Measurements from ENCODE around the gene SLC25A12. TPM values are rescaled to one million over a fixed set of nuclear protein-coding genes. Genes with fewer than 3 reads are reported as not detected.

The SLC25A12 gene
- total and polyA plus RNA-seq, 10 of the 15 experiments (the other 5 are each of a cell fraction or from before 2014, with no cell fraction given), result 20.9 to 50.0 (median 33.0) TPM

DNA sequence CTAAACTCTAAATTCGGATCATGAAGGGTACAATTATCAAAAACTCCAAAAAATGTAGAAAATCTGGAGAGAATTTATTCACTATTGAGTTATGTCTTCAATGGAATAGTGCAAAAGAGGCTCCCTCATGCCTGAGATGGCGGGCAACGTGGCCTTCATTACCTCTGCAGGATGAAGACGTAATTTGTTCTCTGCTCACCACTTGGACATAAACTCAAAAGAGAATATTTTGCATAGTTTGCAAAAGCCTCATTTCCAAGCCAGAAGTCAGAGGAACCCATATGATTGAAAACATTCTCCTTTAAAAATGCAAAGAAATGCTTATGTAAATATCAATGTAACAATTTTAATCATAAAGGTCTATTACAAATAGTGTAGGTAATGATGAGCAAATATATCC lies 58.7 kb downstream of the SLC25A12 start:
- DNase-seq (ENCODE audit: low read depth, low spot score) (no peak), FAIRE-seq (no peak), ATAC-seq (no peak)
- 96% methylated on average over 4 of the region's 4 CpGs for WGBS (ENCODE audit: insufficient coverage, insufficient replicate concordance, low lambda C conversion rate, missing lambda C conversion rate)
- Histone ChIP-seq H3K27ac (ENCODE audit: control insufficient read depth, insufficient read depth) (no peak overlapping the region), H3K27me3 (replicated peaks in 1 of 2; ENCODE audit: control insufficient read depth in 2 of 2, insufficient read depth in 2 of 2, low read length in 1 of 2) (no peaks in the 10 kb centered on the region), H3K79me2 (ENCODE audit: control insufficient read depth, insufficient read depth, low read length) (no peaks in the 10 kb centered on the region), H3K4me1 (ENCODE audit: control insufficient read depth, insufficient read depth, low read length) (no peaks in the 10 kb centered on the region), H3K4me3 (no peak overlapping the region), H2AFZ (ENCODE audit: control insufficient read depth, low read depth, low read length) (no peak overlapping the region), H3K4me2 (ENCODE audit: control insufficient read depth, insufficient read depth) (no peak overlapping the region), H3K9me3 (replicated peaks; ENCODE audit: control insufficient read depth, insufficient read depth, low read length) (peaks cover 4% of the 10 kb centered on the region; the same call in 2 of the 3 replicates), H3K36me3 (ENCODE audit: control insufficient read depth in 2 of 2, insufficient read depth in 2 of 2, low read length in 1 of 2) (peaks cover 12 to 49% of the 10 kb centered on the region in 2 experiments), H3K9ac (ENCODE audit: control insufficient read depth, insufficient read depth, low read length) (no peak overlapping the region), H4K20me1 (ENCODE audit: control insufficient read depth, insufficient read depth) (no peaks in the 10 kb centered on the region)
- TF ChIP-seq POLR2AphosphoS5 (IDR thresholded peaks at IDR 0.05; ENCODE audit: low read length) (no peak), SKIL (IDR thresholded peaks at IDR 0.05; ENCODE audit: low read depth, poor library complexity, severe bottlenecking) (no peak), MYB (IDR thresholded peaks at IDR 0.05; ENCODE audit: borderline replicate concordance, low read depth, low read length) (no peak), CEBPB (IDR thresholded peaks at IDR 0.05; ENCODE audit: borderline replicate concordance in 1 of 2, low read depth in 2 of 2, low read length in 2 of 2) (no peak), PAX8 (IDR thresholded peaks at IDR 0.05) (no peak), STAT3 (IDR thresholded peaks at IDR 0.05; ENCODE audit: low read depth, low read length) (no peak), PKNOX1 (IDR thresholded peaks at IDR 0.05) (no peak)
- TF ChIP-seq, protein P1, sequence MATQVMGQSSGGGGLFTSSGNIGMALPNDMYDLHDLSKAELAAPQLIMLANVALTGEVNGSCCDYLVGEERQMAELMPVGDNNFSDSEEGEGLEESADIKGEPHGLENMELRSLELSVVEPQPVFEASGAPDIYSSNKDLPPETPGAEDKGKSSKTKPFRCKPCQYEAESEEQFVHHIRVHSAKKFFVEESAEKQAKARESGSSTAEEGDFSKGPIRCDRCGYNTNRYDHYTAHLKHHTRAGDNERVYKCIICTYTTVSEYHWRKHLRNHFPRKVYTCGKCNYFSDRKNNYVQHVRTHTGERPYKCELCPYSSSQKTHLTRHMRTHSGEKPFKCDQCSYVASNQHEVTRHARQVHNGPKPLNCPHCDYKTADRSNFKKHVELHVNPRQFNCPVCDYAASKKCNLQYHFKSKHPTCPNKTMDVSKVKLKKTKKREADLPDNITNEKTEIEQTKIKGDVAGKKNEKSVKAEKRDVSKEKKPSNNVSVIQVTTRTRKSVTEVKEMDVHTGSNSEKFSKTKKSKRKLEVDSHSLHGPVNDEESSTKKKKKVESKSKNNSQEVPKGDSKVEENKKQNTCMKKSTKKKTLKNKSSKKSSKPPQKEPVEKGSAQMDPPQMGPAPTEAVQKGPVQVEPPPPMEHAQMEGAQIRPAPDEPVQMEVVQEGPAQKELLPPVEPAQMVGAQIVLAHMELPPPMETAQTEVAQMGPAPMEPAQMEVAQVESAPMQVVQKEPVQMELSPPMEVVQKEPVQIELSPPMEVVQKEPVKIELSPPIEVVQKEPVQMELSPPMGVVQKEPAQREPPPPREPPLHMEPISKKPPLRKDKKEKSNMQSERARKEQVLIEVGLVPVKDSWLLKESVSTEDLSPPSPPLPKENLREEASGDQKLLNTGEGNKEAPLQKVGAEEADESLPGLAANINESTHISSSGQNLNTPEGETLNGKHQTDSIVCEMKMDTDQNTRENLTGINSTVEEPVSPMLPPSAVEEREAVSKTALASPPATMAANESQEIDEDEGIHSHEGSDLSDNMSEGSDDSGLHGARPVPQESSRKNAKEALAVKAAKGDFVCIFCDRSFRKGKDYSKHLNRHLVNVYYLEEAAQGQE (IDR thresholded peaks at IDR 0.05; ENCODE audit: low read depth, low read length), result no peak
- TF ChIP-seq, protein P2, sequence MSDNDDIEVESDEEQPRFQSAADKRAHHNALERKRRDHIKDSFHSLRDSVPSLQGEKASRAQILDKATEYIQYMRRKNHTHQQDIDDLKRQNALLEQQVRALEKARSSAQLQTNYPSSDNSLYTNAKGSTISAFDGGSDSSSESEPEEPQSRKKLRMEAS (IDR thresholded peaks at IDR 0.05; ENCODE audit: low read depth, low read length), result no peak
- TF ChIP-seq, protein P3, sequence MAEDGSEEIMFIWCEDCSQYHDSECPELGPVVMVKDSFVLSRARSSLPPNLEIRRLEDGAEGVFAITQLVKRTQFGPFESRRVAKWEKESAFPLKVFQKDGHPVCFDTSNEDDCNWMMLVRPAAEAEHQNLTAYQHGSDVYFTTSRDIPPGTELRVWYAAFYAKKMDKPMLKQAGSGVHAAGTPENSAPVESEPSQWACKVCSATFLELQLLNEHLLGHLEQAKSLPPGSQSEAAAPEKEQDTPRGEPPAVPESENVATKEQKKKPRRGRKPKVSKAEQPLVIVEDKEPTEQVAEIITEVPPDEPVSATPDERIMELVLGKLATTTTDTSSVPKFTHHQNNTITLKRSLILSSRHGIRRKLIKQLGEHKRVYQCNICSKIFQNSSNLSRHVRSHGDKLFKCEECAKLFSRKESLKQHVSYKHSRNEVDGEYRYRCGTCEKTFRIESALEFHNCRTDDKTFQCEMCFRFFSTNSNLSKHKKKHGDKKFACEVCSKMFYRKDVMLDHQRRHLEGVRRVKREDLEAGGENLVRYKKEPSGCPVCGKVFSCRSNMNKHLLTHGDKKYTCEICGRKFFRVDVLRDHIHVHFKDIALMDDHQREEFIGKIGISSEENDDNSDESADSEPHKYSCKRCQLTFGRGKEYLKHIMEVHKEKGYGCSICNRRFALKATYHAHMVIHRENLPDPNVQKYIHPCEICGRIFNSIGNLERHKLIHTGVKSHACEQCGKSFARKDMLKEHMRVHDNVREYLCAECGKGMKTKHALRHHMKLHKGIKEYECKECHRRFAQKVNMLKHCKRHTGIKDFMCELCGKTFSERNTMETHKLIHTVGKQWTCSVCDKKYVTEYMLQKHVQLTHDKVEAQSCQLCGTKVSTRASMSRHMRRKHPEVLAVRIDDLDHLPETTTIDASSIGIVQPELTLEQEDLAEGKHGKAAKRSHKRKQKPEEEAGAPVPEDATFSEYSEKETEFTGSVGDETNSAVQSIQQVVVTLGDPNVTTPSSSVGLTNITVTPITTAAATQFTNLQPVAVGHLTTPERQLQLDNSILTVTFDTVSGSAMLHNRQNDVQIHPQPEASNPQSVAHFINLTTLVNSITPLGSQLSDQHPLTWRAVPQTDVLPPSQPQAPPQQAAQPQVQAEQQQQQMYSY (CRISPR knock-in tag; IDR thresholded peaks at IDR 0.05), result no peak
- intact Hi-C loops (cut with micrococcal nuclease; ENCODE audit: unreplicated experiment), result no loop called here
- BruUV-seq (replicated peaks), result no TSS peak
- RAD21 ChIA-PET (ENCODE audit: unreplicated experiment), result no interaction called here
- POLR2A ChIA-PET, result no interaction called here
- in situ Hi-C loops (cut with MboI), result no loop called here
- CTCF ChIA-PET, result no interaction called here
- SMC1A ChIA-PET (ENCODE audit: uncharacterized antibody, unreplicated experiment), result no interaction called here
